ENCODE measurements around the gene NUDT3. TPM values are rescaled to one million over a fixed set of nuclear protein-coding genes. Genes with fewer than 3 reads are reported as not detected.

NUDT3 gene
- total RNA-seq, 2 donors from 2014 or later: 28.9 to 30.8 TPM

- intact Hi-C loops (cut with DNase I): no loop called here
- no peaks in the 10 kb centered on the region for H3K9me3 ChIP-seq
Observed at GRCh38 chr6:34230653-34231371, 161.7 kb downstream of the NUDT3 start.

DNA sequence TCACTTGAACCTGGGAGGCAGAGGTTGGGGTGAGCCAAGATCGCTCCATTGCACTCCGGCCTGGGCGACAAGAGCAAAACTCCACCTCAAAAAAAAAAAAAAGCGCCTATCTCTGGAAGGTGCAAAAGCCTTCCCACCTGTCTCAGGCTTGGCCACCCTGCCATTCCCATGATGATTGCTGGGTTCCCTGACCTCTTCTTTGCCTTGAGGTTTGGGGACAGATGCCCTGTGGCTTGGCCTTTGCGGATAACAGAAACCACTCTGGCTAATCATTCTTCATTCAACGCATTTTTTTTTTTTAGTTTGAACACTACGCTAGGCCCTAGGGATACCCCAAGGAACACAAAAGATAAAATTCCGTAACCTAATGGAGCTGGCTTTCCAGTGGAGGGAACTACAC is 162.6 kb downstream of the NUDT3 start:
- intact Hi-C loops (cut with DNase I): no loop called here
- TF ChIP-seq POLR2A (IDR thresholded peaks at IDR 0.05): no peak
- no peak for TF ChIP-seq CTCF (IDR thresholded peaks at IDR 0.05)
- TF ChIP-seq POLR2AphosphoS5 (IDR thresholded peaks at IDR 0.05): no peak
- no peaks in the 10 kb centered on the region for H3K9me3 ChIP-seq
- no peaks in the 10 kb centered on the region for H3K36me3 ChIP-seq
- 98% methylated on average over 8 of the region's 8 CpGs for WGBS
- DNase-seq (ENCODE audit: low spot score): no peak
- no peak overlapping the region for H3K4me3 ChIP-seq
- H3K27me3 ChIP-seq (replicated peaks; ENCODE audit: insufficient read depth): no peaks in the 10 kb centered on the region
- no peak overlapping the region for H3K27ac ChIP-seq
- H3K4me1 ChIP-seq (replicated peaks): no peaks in the 10 kb centered on the region

More at GRCh38 chr6:34230653-34231371, 161.7 kb downstream of the NUDT3 start:
- DNase-seq (ENCODE audit: low spot score): no peak
- WGBS: 86% methylated on average over 5 of the region's 5 CpGs
- TF ChIP-seq POLR2AphosphoS5 (IDR thresholded peaks at IDR 0.05) (no peak), POLR2A (IDR thresholded peaks at IDR 0.05) (no peak), CTCF (IDR thresholded peaks at IDR 0.05) (no peak)
- H3K4me3 ChIP-seq: no peak overlapping the region
- no peaks in the 10 kb centered on the region for H3K27me3 ChIP-seq (replicated peaks; ENCODE audit: insufficient read depth)
- no peaks in the 10 kb centered on the region for H3K36me3 ChIP-seq
- no peaks in the 10 kb centered on the region for H3K4me1 ChIP-seq (replicated peaks)
- no peak overlapping the region for H3K27ac ChIP-seq

Small RNA genes within 50 kb of the gene (microRNA-seq; reads per million reads assigned to microRNA genes)
- not detected for gene MIR6835

Small RNA genes within 50 kb of the gene (small RNA-seq; reads per million reads assigned to genes)
- 0 reads per million in 2 donors for gene MIR6835

Other genes starting within 250 kb of the NUDT3 start
- 1 to 10 TPM in 1 of 2 donors, not detected in 1; 4.4 TPM for gene GRM4, start 246.6 kb downstream of the NUDT3 start, total RNA-seq
- gene HMGA1, start 155.8 kb downstream of the NUDT3 start, total RNA-seq: 100 to 1,000 TPM in 1 of 2 donors, 10 to 100 TPM in 1; 29.4 to 139 TPM
- gene SMIM29, start 143.7 kb downstream of the NUDT3 start, total RNA-seq: 10 to 100 TPM; 25.9 to 41.6 TPM
- 1,000 to 10,000 TPM; 1,707 to 2,711 TPM for gene RPS10, start 33.4 kb upstream of the NUDT3 start, total RNA-seq
- under 1 TPM; 0.32 to 0.57 TPM for gene PACSIN1, start 73.4 kb upstream of the NUDT3 start, total RNA-seq
- gene SPDEF, start 163.7 kb upstream of the NUDT3 start, total RNA-seq: 100 to 1,000 TPM; 165 to 738 TPM